HG03196 (cell line): ENCODE measurements around the gene UBAC1.
"Not testable (repeated sequence)": the region's sequence is repeated elsewhere in the genome, so short reads cannot be mapped to it uniquely, and the experiment has no call there.

Source experiments
- ATAC-seq: cut with Tn5 transposase; IDR thresholded peaks from one replicate; pipeline ENCODE4 v1.9.1; 2021; ENCODE audit not compliant: unreplicated experiment

The UBAC1 gene

DNA sequence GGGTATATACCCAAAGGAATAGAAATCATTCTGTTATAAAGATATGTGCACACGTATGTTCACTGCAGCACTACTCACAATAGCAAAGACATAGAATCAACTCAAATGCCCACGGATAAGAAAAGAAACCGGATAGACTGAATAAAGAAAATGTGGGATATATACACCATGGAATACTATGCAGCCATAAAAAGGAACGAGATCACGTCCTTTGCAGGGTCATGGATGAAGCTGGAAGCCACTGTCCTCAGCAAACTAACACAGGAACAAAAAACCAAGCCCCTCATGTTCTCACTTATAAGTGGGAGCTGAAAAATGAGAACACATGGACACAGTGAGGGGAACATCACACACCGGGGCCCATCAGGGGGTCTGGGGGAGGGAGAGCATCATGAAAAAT lies 17.6 kb downstream of the UBAC1 start:
- not testable (repeated sequence) for ATAC-seq

DNA sequence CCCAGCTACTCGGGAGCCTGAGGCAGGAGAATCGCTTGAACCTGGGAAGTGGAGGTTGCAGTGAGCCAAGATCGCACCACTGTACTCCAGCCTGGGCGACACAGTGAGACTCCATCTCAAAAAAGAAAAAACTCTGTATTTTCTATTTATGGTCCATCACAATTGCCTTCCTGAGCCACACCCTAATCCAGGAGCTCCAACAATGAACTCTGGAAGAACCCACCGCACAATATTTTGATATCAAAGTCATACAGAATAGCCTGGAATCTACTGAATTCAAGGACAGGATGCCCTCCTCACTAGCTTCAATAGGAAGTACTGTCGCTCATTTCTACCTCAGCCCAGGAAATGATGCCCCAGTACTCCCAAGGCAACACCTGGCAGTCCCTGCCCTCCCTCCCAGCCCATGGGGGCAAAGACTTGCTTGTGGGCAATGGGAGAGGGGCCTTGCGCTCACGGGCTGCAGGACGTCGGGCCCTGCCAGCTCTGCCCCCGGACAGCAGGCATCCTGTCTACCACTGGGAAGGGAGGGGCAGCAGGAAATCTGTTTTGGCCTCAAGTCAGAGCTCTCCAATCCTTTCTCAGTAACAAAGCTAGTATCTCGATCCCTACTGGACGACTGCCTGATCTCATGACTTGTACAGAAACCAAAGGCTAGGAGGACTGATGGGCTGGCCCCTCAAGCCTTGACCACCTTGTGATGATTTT lies 19.7 kb downstream of the UBAC1 start:
- ATAC-seq = no peak

DNA sequence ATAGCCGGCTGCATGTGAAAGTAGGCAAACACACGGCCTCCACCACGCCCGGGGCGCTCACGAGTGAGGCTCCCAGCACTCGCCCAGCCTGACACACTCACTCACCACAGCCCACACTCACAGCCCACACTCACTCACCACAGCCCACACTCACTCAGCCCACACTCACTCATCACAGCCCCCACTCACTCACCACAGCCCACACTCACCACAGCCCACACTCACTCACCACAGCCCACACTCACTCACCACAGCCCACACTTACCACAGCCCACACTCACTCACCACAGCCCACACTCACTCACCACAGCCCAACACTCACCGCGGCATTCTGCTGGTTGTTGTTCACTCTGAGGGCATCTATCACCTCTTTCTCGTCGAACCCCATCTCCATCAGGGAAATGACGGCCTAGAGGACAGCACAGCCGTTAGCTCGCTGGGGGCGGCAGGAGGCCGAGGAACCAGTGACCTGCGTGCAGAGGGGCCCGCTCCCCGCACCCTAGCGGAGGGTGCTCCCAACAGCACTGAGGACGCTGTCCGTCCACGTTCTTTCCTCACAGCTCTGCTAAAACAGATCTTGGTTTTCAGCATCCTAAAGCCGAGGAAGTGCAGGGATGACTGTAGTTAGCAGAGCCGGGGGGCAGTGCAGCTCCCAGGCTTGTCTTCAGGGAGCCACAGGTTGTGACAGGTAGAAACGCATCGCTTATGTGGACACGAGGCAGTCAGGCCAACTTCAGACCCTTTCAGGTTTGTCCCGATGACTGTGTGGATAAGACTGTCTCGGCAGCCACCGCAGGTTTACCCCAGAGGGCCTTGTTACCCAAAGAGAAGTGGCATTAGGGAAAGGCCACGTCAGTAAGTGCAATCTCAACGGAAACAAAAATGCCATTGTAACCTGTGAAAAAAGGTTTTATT lies 21.6 kb downstream of the UBAC1 start:
- no peak for ATAC-seq

DNA sequence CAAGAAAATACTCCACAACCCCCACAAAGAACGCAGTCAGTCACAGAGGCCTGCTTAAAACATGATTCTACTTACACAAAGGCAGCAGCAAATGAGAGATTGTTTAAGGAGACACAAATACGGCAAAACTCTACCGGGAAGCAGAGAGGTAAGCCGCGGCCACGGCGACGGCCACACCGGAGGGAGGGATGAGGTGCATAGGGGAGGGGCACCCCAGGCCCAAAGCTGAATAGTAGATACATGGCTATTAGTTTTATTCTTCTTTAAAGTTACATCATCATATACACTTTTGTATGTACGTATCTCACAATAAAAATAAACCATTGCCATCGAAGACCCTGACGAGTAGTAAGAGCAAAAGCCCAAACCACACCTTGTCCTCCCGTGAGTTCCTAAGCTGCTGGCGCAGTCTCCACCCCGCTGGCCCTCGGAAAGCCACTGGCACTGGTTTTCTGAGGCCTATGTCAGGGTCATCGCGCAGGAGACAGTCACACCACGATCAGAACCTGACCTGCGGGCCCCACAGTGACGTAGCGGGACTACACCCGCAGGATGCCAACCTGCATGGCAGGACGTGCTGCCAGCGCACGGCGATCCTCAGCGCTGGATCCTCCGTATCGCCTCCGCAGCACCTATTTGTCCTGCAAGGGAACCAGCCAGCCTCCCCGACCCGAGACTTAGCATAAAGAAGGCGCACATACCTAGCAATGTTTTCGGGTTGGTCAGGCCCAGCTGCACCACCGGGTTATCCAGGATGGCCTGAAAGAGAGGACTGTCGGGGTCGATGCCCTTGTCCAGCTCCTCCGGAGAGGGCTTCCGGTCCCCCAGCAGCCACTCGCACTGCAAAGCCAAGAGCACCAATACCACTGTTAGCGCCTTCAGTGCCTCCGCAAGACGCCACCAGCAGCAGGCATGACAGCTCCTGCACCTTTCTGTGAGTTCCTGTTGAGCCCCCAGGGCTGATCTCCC lies 23.4 kb downstream of the UBAC1 start:
- ATAC-seq = no peak

DNA sequence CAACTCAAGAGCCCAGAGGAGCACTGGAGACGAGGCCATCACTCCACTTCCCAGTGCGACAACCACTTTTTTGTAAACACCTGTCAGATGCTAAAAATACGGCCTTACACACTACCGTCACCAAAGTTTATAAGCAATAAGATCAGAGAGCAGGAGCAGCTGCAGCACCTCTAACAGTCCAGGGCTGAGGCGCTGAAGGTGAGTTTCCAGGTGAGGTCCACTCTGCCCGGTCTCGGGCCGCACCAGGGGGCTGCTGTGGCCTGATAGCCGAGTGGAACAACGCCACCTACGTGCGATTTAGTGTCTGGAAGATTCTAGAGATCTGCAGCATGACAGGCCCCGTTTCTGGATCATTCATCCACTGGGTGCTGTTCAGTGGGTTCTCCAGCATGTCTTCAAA lies 28.1 kb downstream of the UBAC1 start:
- ATAC-seq = no peak

DNA sequence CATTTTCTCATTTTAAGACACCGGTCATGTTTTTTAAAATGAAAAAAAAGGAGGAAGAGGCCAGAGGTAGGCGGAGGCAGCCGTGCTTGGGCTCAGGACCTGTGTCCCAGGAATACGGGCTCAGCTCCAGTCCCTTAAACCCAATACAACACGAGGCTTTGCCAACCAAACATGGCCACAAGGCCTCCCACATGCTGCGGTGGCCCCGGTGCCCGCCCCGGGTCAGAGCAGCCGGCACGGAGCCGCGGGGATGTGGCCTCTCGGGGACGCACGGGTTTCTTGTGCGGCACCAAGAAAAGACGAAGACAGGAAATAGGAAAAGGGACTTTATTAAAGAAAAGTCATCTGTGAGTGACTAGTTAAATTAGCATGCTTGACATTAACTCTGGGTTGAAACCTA lies 28.5 kb downstream of the UBAC1 start:
- ATAC-seq = no peak

DNA sequence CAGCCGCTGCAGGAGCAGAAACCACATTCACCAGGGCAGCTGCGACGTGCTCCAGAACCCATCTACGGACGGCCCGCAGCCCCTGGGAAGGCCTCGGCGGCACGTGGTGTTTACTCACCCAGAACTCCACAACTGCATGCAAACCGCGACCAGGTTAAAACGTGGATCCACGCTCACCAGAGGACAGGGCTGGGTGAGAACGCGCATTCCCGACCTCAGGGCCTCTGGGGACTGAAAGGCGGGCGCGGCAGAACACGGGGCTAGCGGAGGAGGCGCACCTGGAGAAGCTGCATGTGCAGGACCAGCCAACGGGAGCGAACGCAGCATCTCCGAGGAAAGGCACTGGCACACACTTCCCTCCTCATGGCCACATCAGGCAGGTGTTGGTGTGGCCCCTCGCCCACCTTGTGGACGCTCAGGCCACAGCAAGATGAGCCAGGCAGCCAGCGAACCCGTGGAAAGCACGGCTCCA lies 29.8 kb downstream of the UBAC1 start:
- ATAC-seq = no peak

DNA sequence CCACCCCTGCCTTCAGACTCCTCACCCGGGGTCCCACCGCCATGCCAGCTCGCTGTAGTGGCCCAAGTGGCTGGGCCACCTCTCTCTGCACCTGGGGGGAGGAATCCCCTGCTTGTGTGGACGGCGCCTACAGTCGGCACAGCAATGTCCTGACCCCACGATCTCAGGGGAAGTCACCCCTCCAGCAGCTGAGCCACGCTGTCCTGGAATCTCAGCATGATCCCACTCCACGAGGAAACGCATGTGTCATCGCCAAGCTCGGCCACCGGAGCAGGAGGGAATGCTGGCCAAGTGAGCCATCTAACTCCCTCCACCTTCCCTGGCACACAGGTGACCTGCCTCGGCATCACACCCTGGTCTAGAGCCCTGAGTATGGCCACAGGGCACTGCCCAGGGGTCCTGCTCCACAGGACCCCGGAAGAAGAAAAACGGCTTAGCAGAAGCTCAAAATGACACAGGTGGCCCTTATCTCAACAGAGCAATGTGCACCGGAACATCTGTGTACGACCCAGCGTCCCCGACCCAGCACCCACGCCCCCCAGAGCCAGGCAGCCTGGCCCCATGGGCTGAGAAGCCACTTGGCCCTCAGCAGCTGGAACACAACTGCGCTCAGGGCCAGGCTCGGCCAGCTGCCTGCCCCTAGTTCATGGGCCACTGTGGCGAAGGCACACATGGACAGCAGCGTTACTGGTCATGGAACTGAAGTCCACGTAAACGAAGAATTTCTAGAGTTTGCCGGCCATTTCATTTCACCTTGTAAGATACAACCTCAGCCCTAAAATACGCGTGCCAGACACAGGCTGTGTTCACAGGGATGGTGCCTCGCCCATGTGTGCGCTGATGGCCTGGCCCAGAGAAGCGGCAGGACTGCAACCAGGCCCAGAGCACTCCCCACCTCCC lies 30.5 kb downstream of the UBAC1 start:
- ATAC-seq = no peak

DNA sequence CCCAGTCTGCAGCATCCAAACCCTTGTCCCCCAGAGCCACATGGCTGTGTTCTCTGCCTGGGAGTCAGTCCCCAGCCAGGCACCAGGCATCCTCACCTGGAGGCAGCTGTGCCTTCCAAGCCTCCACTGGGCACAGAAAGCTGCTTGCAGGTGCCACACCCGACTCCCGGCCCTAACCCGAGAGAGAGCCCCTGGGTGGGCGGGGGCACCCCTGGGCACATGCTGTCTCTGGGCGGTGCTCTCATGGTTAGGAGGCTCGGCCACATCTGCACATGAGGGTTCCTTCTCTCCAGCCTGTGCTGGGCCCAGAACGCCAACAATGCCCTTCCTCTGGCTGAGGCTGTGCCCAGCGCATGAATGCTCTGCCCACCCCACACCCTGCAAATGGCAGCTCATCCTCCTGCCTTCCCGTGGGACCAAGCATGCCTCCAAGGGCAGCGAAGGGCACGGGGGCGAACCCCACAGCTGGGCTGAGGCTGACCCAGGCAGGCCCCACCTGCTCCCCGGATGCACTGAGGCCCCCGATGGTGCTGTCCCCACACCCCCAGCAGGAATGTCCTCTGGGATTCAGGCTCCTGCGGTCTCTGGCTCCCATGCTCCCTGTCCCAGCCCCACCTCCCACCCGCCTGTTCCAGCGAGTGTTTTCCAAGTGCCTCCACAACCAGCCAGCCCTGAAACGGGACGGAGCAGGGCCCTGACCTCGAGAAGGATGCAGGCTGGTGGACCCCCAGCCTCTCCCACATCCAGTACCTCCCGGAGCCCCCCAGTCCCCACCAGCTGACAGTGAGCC lies 31.3 kb downstream of the UBAC1 start:
- no peak for ATAC-seq

DNA sequence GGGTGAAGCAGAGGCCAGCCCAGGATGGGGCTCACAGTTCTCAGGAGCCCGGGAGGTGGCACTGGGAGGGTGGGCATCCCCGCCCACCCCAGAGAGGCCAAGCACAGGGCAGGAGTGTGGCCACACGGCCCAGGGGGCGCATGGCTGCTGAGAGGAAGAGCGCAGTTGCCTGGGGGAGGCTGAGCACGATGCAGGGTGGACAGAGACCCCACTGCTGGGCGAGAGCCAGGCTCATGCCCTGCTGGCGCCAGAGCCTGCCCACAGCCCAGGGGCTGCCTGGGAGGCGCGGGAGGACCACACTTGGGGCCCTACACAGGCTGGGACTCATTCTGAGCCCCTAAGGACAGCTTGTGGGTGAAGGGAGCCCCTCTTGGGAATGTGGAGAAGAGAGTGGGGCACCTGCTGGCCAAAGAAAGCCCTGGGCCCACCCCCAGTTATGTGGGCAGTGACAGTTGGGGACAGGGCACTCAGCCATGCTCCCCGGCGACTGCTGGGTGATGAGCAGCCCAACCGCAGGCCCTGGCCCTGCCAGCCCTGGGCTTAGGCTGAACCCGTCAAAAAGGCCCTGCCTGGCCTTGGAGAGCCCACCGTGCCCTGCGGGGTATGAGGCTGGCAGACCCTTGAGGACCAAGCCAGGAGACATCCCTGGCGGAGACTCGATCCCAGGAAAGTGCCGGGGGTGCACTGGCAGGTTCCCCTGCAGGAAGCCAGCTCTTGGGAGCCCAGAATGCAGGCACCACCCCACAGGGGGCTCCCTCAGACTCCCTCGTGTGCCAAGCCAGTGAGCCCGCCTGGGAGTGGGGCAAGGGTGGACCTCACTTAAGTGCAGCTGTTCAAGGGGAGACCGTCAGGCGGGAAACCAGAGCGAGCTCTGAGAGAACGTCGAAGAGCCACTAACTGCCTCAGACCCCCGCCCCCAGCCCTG lies 32.2 kb downstream of the UBAC1 start:
- ATAC-seq = no peak

DNA sequence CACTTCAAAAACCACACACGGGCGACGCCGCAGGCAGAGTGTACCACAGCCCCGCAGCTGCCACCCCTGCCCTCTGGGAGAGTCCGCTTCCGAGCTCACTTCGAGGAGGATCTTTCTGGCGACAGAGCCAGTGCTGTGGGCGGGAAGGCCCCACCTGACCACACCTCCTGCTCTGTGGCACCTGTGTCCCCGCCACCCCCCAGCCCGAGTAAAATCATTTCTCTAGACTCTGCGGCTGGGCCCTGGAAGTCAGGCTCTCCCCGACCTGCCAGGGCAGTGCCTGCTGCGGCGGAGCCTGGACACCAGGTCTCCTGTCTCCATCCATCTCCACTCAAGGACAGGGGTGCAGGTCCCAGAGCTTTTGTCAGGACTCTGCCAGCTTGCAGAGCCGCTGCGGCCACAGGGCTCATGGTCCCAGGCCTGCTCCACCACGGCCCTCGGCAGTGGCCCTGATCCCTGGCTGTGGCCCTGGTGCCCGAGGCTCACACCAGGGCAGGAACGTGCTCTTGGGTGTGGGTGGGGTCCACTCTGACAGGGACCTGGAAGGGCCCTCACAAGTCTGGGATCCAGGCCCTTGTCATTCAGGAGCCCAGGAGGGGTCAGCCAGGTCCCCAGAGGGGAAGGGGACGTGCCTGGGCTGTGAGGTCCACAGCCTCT lies 33.0 kb downstream of the UBAC1 start:
- ATAC-seq = no peak

DNA sequence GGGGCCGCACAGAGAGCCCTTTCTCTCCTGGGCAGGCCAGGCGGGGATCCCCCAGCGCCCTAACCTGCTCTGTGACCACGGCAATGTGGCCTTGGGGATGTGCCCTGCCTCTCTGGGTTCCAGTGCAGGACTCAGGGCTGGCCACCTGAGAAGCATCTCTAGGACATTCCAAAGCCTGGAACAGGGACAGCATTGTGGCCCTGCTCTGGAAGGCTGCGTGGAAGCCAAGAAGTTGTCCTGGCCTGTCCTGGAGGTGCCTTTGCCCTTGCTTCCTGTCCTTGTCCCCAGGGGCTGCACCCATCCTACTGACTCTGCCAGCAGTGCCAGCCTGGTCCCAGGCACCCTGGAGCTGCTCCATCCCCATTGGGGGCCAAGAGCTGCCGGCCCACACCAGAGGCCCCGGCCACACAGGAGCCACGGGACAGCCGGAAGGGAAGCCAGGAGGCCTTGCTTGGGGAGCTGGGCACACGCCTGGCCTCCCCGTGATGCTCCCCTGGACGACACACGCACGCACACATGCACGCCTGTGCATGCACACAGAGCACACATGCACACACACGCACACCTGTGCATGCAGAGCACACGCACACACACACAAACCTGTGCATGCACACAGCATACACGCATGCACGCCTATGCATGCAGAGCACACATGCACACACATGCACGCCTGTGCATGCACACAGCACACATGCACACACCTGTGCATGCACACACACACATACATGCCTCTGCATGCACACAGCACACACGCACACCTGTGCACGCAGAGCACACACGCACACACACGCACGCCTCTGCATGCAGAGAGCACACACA lies 33.8 kb downstream of the UBAC1 start:
- no peak for ATAC-seq

DNA sequence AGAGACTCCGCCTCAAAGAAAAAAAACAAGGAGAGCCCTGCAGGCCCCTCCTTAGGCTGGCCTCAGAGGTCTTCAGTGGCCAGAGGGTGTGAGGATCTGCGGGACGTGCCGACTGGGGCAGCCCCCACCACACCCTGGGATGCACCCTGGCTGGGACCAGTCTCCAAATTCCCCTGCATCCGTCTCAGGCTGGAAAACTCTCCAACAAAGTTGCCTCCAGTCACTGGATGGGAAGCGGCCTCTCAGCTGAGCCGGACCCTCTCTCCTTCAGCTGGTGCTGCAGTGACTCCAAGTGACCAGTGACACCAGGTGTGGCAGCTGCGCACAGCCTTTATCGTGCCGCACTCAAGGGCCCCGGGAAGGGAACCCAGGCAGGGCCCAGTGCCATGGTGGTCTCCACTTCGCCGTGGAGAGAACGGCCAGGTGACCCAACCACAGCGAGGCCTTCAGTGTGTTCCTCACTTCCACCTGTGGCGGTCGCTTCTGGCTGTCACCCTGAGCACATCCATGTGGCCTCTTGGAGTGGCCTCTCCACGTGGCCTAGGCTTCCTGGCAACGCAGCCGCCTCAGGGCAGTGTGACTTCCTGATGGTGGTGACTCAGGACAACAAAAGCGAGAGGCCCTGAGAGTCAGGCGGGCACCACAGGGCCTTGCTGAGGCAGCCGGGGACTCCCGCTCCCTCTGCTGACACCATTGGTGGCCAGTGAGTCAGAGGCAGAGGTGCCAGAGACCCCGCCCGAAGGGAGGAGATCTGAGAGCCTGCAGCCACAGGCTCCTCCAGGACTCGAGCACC lies 34.6 kb downstream of the UBAC1 start:
- ATAC-seq = no peak

DNA sequence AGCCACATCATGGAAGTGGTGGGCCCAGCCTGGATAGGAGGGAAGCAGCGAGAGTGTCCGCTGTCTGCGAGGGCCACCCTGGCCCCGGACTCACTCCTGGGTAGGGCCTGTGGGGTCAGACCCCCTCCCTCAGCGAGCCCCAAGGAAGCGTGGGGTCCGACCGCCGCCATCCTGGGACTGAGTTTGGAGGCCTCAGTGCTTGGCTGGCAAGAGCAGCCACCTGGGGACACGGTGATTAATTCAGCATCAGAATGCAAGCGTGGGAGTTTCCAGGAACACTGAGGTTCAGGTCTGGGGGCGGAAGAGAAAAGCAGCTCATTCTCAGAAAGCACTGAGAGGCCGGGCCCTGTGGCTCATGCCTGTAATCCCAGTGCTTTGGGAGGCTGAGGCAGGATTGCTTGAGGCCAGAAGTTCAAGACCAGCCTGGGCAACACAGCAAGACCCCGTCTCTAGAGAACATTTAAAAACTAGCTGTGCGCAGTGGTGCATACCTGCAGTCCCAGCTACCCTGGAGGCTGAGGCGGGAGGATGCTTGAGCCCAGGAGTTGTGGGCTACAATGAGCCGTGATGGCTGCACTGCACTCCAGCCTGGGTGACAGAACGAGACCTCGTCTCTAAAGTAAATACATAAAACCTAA lies 35.6 kb downstream of the UBAC1 start:
- no peak for ATAC-seq

DNA sequence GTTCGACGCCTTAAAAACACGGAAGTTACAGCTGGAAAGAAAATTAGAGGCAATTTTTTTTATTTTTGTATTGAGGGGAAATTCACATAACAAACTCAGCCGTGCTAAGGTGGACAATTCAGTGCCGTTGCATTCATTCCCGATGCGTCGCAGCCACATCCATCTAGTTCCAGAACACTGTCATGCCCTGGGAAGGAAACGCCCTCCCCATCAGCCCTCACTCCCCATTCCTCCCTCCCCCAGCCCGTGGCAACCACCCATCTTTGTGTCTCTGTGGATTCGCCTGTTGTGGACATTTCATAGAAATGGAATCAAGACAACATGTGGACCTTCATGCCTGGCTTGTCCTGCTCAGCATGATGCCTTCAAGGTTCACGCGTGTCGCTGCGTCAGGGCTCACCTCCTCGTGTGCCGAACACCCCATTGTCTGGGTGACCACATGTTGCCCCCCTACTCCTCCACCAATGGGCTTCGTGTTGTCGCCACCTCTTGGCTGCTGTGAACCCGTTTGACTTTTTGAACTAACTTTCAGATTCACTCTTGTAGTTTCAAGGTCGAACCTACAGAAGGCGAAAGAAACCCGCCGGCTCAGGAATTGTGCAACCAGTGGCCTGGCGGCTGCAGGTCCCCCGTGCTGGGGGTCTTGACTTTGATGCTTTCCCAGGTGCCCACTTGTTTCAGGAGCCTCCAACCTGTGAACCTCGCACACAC lies 36.4 kb downstream of the UBAC1 start:
- no peak for ATAC-seq
